Caco-2 (cell line): ENCODE data around the gene MAGEC3. TPM values are rescaled to one million over a fixed set of nuclear protein-coding genes. Genes with fewer than 3 reads are reported as not detected.

Experiments
- BruUV-seq: library from RNA; stranded (reverse); fragments of 400-500 nt; replicated peaks from 2 replicates; lab custom pipeline; 2021; lab: Mats Ljungman, UMichigan
- CTCF ChIA-PET: fragments of 300-600 bp; sonication (Branson Sonifier 250); formaldehyde crosslinking; loops from one replicate; lab custom pipeline; 2022; ENCODE audit warnings: antibody characterized with exemption; lab: Charles Lee
- POLR2A ChIA-PET: fragments of 300-600 bp; sonication (Branson Sonifier 250); formaldehyde crosslinking; loops from one replicate; lab custom pipeline; 2022; ENCODE audit warnings: antibody characterized with exemption; lab: Charles Lee
- DNase-seq, 2 experiments: peaks; one replicate each; pipeline versions ENCODE4 v3.0.0 to v3.0.0-alpha.2; 2020 to 2022
- H3K27me3 ChIP-seq: replicated peaks from 2 replicates; pipeline ENCODE4 v1.6.0; 2011; ENCODE audit warnings: low read length; ENCODE audit not compliant: control insufficient read depth, insufficient read depth
- H3K36me3 ChIP-seq: 2 replicates; pipeline ENCODE4 v1.5.1; 2011; ENCODE audit warnings: low read length; ENCODE audit not compliant: control insufficient read depth, insufficient read depth
- H3K4me1 ChIP-seq: fragments of 250-450 bp; sonication (Bioruptor Pico); 2 replicates; pipeline ENCODE4 v1.5.1; 2020; ENCODE audit warnings: mild to moderate bottlenecking
- H3K4me3 ChIP-seq: 2 replicates; pipeline ENCODE4 v1.5.1; 2011; ENCODE audit warnings: low read depth, mild to moderate bottlenecking, control low read depth, low read length
- H3K9me3 ChIP-seq: fragments of 250-450 bp; sonication (Bioruptor Pico); 2 replicates; pipeline ENCODE4 v1.5.1; 2020; ENCODE audit warnings: mild to moderate bottlenecking, moderate library complexity
- H3K27ac Mint-ChIP-seq: one replicate; pipeline ENCODE4 v1.8.0; 2022; ENCODE audit warnings: mixed read lengths; ENCODE audit not compliant: unreplicated experiment
- H3K27me3 Mint-ChIP-seq: one replicate; pipeline ENCODE4 v1.8.0; 2022; ENCODE audit warnings: mixed read lengths; ENCODE audit not compliant: insufficient read depth, unreplicated experiment
- H3K36me3 Mint-ChIP-seq: one replicate; pipeline ENCODE4 v1.8.0; 2022; ENCODE audit warnings: mild to moderate bottlenecking, mixed read lengths; ENCODE audit not compliant: insufficient read depth, unreplicated experiment
- H3K4me1 Mint-ChIP-seq: one replicate; pipeline ENCODE4 v1.8.0; 2022; ENCODE audit warnings: low read depth, mixed read lengths; ENCODE audit not compliant: unreplicated experiment
- H3K4me3 Mint-ChIP-seq: one replicate; pipeline ENCODE4 v1.8.0; 2022; ENCODE audit warnings: mild to moderate bottlenecking, moderate library complexity, mixed read lengths; ENCODE audit not compliant: unreplicated experiment
- H3K9me3 Mint-ChIP-seq: one replicate; pipeline ENCODE4 v1.8.0; 2022; ENCODE audit warnings: mixed read lengths; ENCODE audit not compliant: unreplicated experiment
- intact Hi-C: fragments of 100-400 bp; cut with micrococcal nuclease; formaldehyde crosslinking; loops from one replicate; pipeline ENCODE4 v1.10.0; 2022; ENCODE audit not compliant: unreplicated experiment
- total RNA-seq: library from RNA; stranded (reverse); gene quantifications from 2 replicates; pipeline ENCODE4 v1.2.3, GENCODE V29; 2022
- TF ChIP-seq, protein P1 (sequence below), 2 experiments: fragments of 200-600 bp in 1 of 2; IDR thresholded peaks; 1 replicate in 1 of 2; 2 replicates in 1 of 2; pipeline versions ENCODE4 v1.5.1 to v1.8.0; 2011 to 2022; ENCODE audit warnings: antibody characterized with exemption in 1 of 2, control low read depth in 1 of 2, inconsistent platforms in 1 of 2, low read depth in 1 of 2, low read length in 1 of 2, mild to moderate bottlenecking in 1 of 2, moderate library complexity in 1 of 2; ENCODE audit not compliant: insufficient read depth in 1 of 2, severe bottlenecking in 1 of 2, unreplicated experiment in 1 of 2

Gene MAGEC3
- total RNA-seq, 1 experiment from 2014 or later = not detected

GRCh38 chrX:141903400-141904155 is 65.5 kb downstream of the MAGEC3 start, which contains the start of gene MAGEC1:
Gene MAGEC1 (plus strand): TSS chrX:141903894. CDS start chrX:141905073, 1,179 bp downstream.
- H3K9me3 Mint-ChIP-seq = peaks cover 26% of the 10 kb centered on the region
- intact Hi-C loops = no loop called here
- BruUV-seq = no TSS peak

GRCh38 chrX:141904262-141904661 is 66.1 kb downstream of the MAGEC3 start:
- intact Hi-C loops = no loop called here
- Mint-ChIP-seq H3K27me3 (peaks cover 3% of the 10 kb centered on the region), H3K4me1 (no peaks in the 10 kb centered on the region), H3K36me3 (no peaks in the 10 kb centered on the region), H3K9me3 (peaks cover 26% of the 10 kb centered on the region), H3K27ac (no peak overlapping the region), H3K4me3 (no peak overlapping the region)
- Histone ChIP-seq H3K4me3 (no peak overlapping the region), H3K9me3 (no peaks in the 10 kb centered on the region), H3K36me3 (no peaks in the 10 kb centered on the region), H3K27me3 (no peaks in the 10 kb centered on the region), H3K4me1 (no peaks in the 10 kb centered on the region)
- no peak for DNase-seq
- no TSS peak for BruUV-seq
- TF ChIP-seq, protein P1, sequence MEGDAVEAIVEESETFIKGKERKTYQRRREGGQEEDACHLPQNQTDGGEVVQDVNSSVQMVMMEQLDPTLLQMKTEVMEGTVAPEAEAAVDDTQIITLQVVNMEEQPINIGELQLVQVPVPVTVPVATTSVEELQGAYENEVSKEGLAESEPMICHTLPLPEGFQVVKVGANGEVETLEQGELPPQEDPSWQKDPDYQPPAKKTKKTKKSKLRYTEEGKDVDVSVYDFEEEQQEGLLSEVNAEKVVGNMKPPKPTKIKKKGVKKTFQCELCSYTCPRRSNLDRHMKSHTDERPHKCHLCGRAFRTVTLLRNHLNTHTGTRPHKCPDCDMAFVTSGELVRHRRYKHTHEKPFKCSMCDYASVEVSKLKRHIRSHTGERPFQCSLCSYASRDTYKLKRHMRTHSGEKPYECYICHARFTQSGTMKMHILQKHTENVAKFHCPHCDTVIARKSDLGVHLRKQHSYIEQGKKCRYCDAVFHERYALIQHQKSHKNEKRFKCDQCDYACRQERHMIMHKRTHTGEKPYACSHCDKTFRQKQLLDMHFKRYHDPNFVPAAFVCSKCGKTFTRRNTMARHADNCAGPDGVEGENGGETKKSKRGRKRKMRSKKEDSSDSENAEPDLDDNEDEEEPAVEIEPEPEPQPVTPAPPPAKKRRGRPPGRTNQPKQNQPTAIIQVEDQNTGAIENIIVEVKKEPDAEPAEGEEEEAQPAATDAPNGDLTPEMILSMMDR (IDR thresholded peaks at IDR 0.05; ENCODE audit: insufficient read depth in 1 of 2, low read depth in 1 of 2, low read length in 1 of 2, severe bottlenecking in 1 of 2, unreplicated experiment in 1 of 2) = no peak
- POLR2A ChIA-PET = no interaction called here
- CTCF ChIA-PET = no interaction called here

More at GRCh38 chrX:141903400-141904155, 65.5 kb downstream of the MAGEC3 start, which contains the start of gene MAGEC1:
- H3K36me3 ChIP-seq = no peaks in the 10 kb centered on the region
- CTCF ChIA-PET = no interaction called here
- POLR2A ChIA-PET = no interaction called here
- H3K4me3 ChIP-seq = no peak within 1 kb of the TSS
- H3K27ac Mint-ChIP-seq = no peak within 1 kb of the TSS
- no peaks in the 10 kb centered on the region for H3K4me1 ChIP-seq
- H3K9me3 ChIP-seq = no peaks in the 10 kb centered on the region
- no peaks in the 10 kb centered on the region for H3K27me3 ChIP-seq
- peaks cover 3% of the 10 kb centered on the region for H3K27me3 Mint-ChIP-seq
- no peaks in the 10 kb centered on the region for H3K36me3 Mint-ChIP-seq
- no peaks in the 10 kb centered on the region for H3K4me1 Mint-ChIP-seq
- no peak within 1 kb of the TSS for H3K4me3 Mint-ChIP-seq
- DNase-seq = no peak
- TF ChIP-seq, protein P1 (IDR thresholded peaks at IDR 0.05; ENCODE audit: insufficient read depth in 1 of 2, low read depth in 1 of 2, low read length in 1 of 2, severe bottlenecking in 1 of 2, unreplicated experiment in 1 of 2) = no peak

DNA sequence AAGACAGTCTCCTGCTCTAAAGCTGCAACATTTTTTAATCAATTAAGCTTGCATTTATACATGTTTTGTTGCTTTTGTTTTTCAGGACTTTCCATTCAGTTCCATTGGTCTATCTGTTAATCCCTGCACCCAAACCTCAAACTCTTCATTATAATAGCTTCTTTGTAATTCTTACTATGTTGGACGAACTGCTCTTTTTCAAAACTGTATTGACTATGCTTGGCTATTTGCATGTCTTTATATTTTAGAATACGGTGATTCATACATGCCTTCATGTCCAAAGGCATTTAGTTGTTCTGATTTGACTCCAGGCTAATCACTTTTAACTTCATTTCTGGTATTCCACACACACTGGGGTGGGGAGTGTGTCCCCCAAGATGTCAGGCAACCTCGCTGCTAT is 79.7 kb downstream of the MAGEC3 start:
- no peak overlapping the region for H3K4me3 Mint-ChIP-seq
- Histone ChIP-seq H3K9me3 (no peaks in the 10 kb centered on the region), H3K36me3 (no peaks in the 10 kb centered on the region), H3K4me3 (no peak overlapping the region), H3K4me1 (no peaks in the 10 kb centered on the region), H3K27me3 (no peaks in the 10 kb centered on the region)
- ChIA-PET CTCF (no interaction called here), POLR2A (no interaction called here)
- no peaks in the 10 kb centered on the region for H3K36me3 Mint-ChIP-seq
- no peaks in the 10 kb centered on the region for H3K27me3 Mint-ChIP-seq
- DNase-seq = no peak
- TF ChIP-seq, protein P1 (IDR thresholded peaks at IDR 0.05; ENCODE audit: insufficient read depth in 1 of 2, low read depth in 1 of 2, low read length in 1 of 2, severe bottlenecking in 1 of 2, unreplicated experiment in 1 of 2) = no peak
- intact Hi-C loops = no loop called here
- H3K4me1 Mint-ChIP-seq = no peaks in the 10 kb centered on the region
- no TSS peak for BruUV-seq
- no peak overlapping the region for H3K27ac Mint-ChIP-seq
- H3K9me3 Mint-ChIP-seq = no peaks in the 10 kb centered on the region
